ENCODE results near the gene SBSN.

Gene SBSN

GRCh38 chr19:35528218-35529038, at the start of gene SBSN:
Gene SBSN, minus strand, starts transcription at chr19:35528311. Its CDS starts 30 bp downstream, at chr19:35528281.
- DNase-seq: peak in 6 of 56 donors; percentile 3 to 23 (median 10)

GRCh38 chr19:35571406-35571965, 43.4 kb upstream of the SBSN start:
- no peak for DNase-seq

GRCh38 chr19:35569281-35569781, 41.2 kb upstream of the SBSN start:
- no peak for DNase-seq

- DNase-seq: no peak
Measured at GRCh38 chr19:35566738-35567137, 38.6 kb upstream of the SBSN start.

- no peak for DNase-seq
Measured at GRCh38 chr19:35565016-35565856, 37.1 kb upstream of the SBSN start.

- DNase-seq: no peak
Measured at GRCh38 chr19:35563207-35563829, 35.2 kb upstream of the SBSN start, which contains the start of gene ATP4A. Gene ATP4A, minus strand, starts transcription at chr19:35563658. Its CDS starts 29 bp downstream, at chr19:35563629.

GRCh38 chr19:35562776-35563175, 34.7 kb upstream of the SBSN start:
- no peak for DNase-seq

- DNase-seq: no peak
Measured at GRCh38 chr19:35562336-35562735, 34.2 kb upstream of the SBSN start.

GRCh38 chr19:35561436-35561835, 33.3 kb upstream of the SBSN start:
- no peak for DNase-seq

- no peak for DNase-seq
Measured at GRCh38 chr19:35560677-35561076, 32.6 kb upstream of the SBSN start.

GRCh38 chr19:35560271-35560670, 32.2 kb upstream of the SBSN start:
- DNase-seq: no peak

GRCh38 chr19:35559781-35560180, 31.7 kb upstream of the SBSN start:
- DNase-seq: no peak

- no peak for DNase-seq
Measured at GRCh38 chr19:35559281-35559659, 31.2 kb upstream of the SBSN start.

GRCh38 chr19:35558400-35559280, 30.5 kb upstream of the SBSN start:
- no peak for DNase-seq

GRCh38 chr19:35557539-35558399, 29.7 kb upstream of the SBSN start:
- DNase-seq: peak in 11 of 56 donors; percentile 9 to 80 (median 23)

- DNase-seq: no peak
Measured at GRCh38 chr19:35556846-35557538, 28.9 kb upstream of the SBSN start.

- no peak for DNase-seq
Measured at GRCh38 chr19:35556025-35556590, 28.0 kb upstream of the SBSN start.

GRCh38 chr19:35555301-35556005, 27.3 kb upstream of the SBSN start:
- no peak for DNase-seq
